ENCODE results near the gene CDK2AP2. TPM values are rescaled to one million over a fixed set of nuclear protein-coding genes. Genes with fewer than 3 reads are reported as not detected.
A peak's percentile ranks its signal among the peaks of the same experiment; 100 is the strongest.

Gene CDK2AP2
- total and polyA plus RNA-seq, 9 of the 15 experiments (the other 6 are each of a cell fraction or from before 2014, with no cell fraction given), result 4.4 to 47.4 (median 21.7) TPM

DNA sequence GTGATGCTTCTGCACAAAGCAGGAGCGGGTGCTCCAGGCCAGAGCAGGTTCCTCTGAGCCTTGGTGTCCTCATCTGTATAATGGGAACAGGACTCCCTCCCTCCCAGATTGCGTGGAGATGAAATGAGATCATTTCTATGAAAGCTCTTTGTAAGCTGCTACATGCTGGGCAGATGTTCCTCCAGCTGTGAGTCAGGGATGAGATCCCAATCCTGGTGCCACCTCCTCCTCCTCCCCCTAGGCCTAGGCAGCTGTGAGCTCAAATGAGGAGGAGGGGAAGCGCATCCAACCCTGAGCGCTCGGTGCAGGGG lies 22.3 kb upstream of the CDK2AP2 start (continued):
- TF ChIP-seq, protein P1, sequence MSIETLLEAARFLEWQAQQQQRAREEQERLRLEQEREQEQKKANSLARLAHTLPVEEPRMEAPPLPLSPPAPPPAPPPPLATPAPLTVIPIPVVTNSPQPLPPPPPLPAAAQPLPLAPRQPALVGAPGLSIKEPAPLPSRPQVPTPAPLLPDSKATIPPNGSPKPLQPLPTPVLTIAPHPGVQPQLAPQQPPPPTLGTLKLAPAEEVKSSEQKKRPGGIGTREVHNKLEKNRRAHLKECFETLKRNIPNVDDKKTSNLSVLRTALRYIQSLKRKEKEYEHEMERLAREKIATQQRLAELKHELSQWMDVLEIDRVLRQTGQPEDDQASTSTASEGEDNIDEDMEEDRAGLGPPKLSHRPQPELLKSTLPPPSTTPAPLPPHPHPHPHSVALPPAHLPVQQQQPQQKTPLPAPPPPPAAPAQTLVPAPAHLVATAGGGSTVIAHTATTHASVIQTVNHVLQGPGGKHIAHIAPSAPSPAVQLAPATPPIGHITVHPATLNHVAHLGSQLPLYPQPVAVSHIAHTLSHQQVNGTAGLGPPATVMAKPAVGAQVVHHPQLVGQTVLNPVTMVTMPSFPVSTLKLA (conservative IDR thresholded peaks at IDR 0.05), result no peak
- TF ChIP-seq MIER1 (IDR thresholded peaks at IDR 0.05; ENCODE audit: low read depth), result no peak
- no peak for TF ChIP-seq SRSF1 (IDR thresholded peaks at IDR 0.05; ENCODE audit: low read depth, low read length)
- no peak for TF ChIP-seq NFIC (IDR thresholded peaks at IDR 0.05)
- no peak for TF ChIP-seq NELFE (IDR thresholded peaks at IDR 0.05; ENCODE audit: insufficient read depth, insufficient read length)
- no peak for TF ChIP-seq MAFK (IDR thresholded peaks at IDR 0.05; ENCODE audit: low read length)
- TF ChIP-seq, protein P2, sequence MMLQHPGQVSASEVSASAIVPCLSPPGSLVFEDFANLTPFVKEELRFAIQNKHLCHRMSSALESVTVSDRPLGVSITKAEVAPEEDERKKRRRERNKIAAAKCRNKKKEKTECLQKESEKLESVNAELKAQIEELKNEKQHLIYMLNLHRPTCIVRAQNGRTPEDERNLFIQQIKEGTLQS (IDR thresholded peaks at IDR 0.05), result no peak
- TF ChIP-seq, protein P2 (CRISPR knock-in tag; conservative IDR thresholded peaks at IDR 0.05), result no peak
- peak; percentile 18; the same call in 1 of the 2 replicates for TF ChIP-seq CBFA2T3 (IDR thresholded peaks at IDR 0.05)
- peak; percentile 86 for TF ChIP-seq BCOR (IDR thresholded peaks at IDR 0.05)
- TF ChIP-seq, protein P3, sequence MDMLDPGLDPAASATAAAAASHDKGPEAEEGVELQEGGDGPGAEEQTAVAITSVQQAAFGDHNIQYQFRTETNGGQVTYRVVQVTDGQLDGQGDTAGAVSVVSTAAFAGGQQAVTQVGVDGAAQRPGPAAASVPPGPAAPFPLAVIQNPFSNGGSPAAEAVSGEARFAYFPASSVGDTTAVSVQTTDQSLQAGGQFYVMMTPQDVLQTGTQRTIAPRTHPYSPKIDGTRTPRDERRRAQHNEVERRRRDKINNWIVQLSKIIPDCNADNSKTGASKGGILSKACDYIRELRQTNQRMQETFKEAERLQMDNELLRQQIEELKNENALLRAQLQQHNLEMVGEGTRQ (CRISPR knock-in tag; IDR thresholded peaks at IDR 0.05), result no peak
- TF ChIP-seq HNRNPL (IDR thresholded peaks at IDR 0.05; ENCODE audit: low read depth, low read length), result no peak
- no peak for TF ChIP-seq NCOA1 (IDR thresholded peaks at IDR 0.05; ENCODE audit: low read depth)
- no peak for TF ChIP-seq FOXA1 (IDR thresholded peaks at IDR 0.05; ENCODE audit: borderline replicate concordance)
- TF ChIP-seq, protein P4, sequence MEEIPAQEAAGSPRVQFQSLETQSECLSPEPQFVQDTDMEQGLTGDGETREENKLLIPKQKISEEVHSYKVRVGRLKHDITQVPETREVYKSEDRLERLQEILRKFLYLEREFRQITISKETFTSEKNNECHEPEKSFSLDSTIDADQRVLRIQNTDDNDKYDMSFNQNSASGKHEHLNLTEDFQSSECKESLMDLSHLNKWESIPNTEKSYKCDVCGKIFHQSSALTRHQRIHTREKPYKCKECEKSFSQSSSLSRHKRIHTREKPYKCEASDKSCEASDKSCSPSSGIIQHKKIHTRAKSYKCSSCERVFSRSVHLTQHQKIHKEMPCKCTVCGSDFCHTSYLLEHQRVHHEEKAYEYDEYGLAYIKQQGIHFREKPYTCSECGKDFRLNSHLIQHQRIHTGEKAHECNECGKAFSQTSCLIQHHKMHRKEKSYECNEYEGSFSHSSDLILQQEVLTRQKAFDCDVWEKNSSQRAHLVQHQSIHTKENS (CRISPR knock-in tag; IDR thresholded peaks at IDR 0.05), result no peak
